Suprapubic skin (tissue), 4 donors: ENCODE data around the gene TEX29. TPM values are rescaled to one million over a fixed set of nuclear protein-coding genes. Genes with fewer than 3 reads are reported as not detected.

Experiments
- DNase-seq, 2 donors: peaks; one replicate each; pipeline ENCODE4 v3.0.0-alpha.2; 2019; ENCODE audit warnings: low spot score in 2 of 2
- H3K27ac ChIP-seq: fragments of 200-600 bp; sonication (generic); one replicate; pipeline ENCODE4 v1.5.1; 2019
- H3K27me3 ChIP-seq: fragments of 200-600 bp; sonication (generic); one replicate; pipeline ENCODE4 v1.5.1; 2019
- H3K36me3 ChIP-seq: fragments of 200-600 bp; sonication (generic); one replicate; pipeline ENCODE4 v1.5.1; 2019
- H3K4me1 ChIP-seq: fragments of 200-600 bp; sonication (generic); one replicate; pipeline ENCODE4 v1.5.1; 2019
- H3K4me3 ChIP-seq: fragments of 200-600 bp; sonication (generic); one replicate; pipeline ENCODE4 v1.5.1; 2019; ENCODE audit warnings: mild to moderate bottlenecking
- H3K9me3 ChIP-seq: fragments of 200-600 bp; sonication (generic); one replicate; pipeline ENCODE4 v1.5.1; 2019
- CTCF ChIP-seq, 2 donors: fragments of 200-600 bp in 1 of 2; fragments of 450-650 bp in 1 of 2; sonication (generic) in 1 of 2; IDR thresholded peaks; one replicate each; pipeline ENCODE4 v1.5.1; 2016 to 2019; ENCODE audit warnings: antibody characterized with exemption in 2 of 2, mild to moderate bottlenecking in 1 of 2, moderate library complexity in 1 of 2
- EP300 ChIP-seq: sonication (generic); formaldehyde crosslinking; IDR thresholded peaks from one replicate; pipeline ENCODE4 v1.6.1; 2017; ENCODE audit warnings: antibody characterized with exemption
- POLR2A ChIP-seq, 2 donors: fragments of 450-650 bp; IDR thresholded peaks; one replicate each; pipeline ENCODE4 v1.6.1; 2017; ENCODE audit warnings: antibody characterized with exemption in 2 of 2, mild to moderate bottlenecking in 2 of 2, moderate library complexity in 2 of 2
- POLR2AphosphoS5 ChIP-seq, 3 donors: sonication (generic); formaldehyde crosslinking; IDR thresholded peaks; one replicate each; pipeline ENCODE4 v1.6.1; 2017; ENCODE audit warnings: antibody characterized with exemption in 3 of 3
- WGBS: methylation state at CpG from one replicate; pipeline ENCODE4 v1.1.5; 2018; 5-methylcytosine and 5-hydroxymethylcytosine counted together
- total RNA-seq, 4 donors: library from RNA; depleted of rRNA; stranded (reverse); fragments of >200 nt; gene quantifications; one replicate each; pipeline ENCODE4 v1.1.0, GENCODE V29; 2016

Gene TEX29
- total RNA-seq, 4 donors from 2014 or later = not detected

GRCh38 chr13:111291908-111292307 is 28.5 kb upstream of the TEX29 start:
- Histone ChIP-seq H3K27ac (no peak overlapping the region), H3K27me3 (no peaks in the 10 kb centered on the region), H3K4me1 (no peaks in the 10 kb centered on the region), H3K4me3 (no peak overlapping the region), H3K9me3 (no peaks in the 10 kb centered on the region), H3K36me3 (peaks cover 89% of the 10 kb centered on the region)
- WGBS = 91% methylated on average over 14 of the region's 14 CpGs
- no peak for DNase-seq
- TF ChIP-seq CTCF (IDR thresholded peaks at IDR 0.05) (no peak), POLR2A (IDR thresholded peaks at IDR 0.05) (no peak), EP300 (no peak), POLR2AphosphoS5 (IDR thresholded peaks at IDR 0.05) (no peak)

- H3K4me1 ChIP-seq = no peaks in the 10 kb centered on the region
- H3K9me3 ChIP-seq = no peaks in the 10 kb centered on the region
- no peak for DNase-seq
- 89% methylated on average over 13 of the region's 13 CpGs for WGBS
- H3K36me3 ChIP-seq = peaks cover 88% of the 10 kb centered on the region
- H3K4me3 ChIP-seq = no peak overlapping the region
- TF ChIP-seq POLR2A (IDR thresholded peaks at IDR 0.05) (no peak), EP300 (no peak), POLR2AphosphoS5 (IDR thresholded peaks at IDR 0.05) (no peak), CTCF (IDR thresholded peaks at IDR 0.05) (no peak)
- H3K27me3 ChIP-seq = no peaks in the 10 kb centered on the region
- no peak overlapping the region for H3K27ac ChIP-seq
Measured at GRCh38 chr13:111292710-111293485, 27.5 kb upstream of the TEX29 start.

- Histone ChIP-seq H3K4me1 (no peaks in the 10 kb centered on the region), H3K36me3 (peaks cover 93% of the 10 kb centered on the region), H3K27ac (no peak overlapping the region), H3K9me3 (no peaks in the 10 kb centered on the region), H3K27me3 (no peaks in the 10 kb centered on the region), H3K4me3 (no peak overlapping the region)
- no peak for DNase-seq
- WGBS = 92% methylated on average over 9 of the region's 9 CpGs
- no peak for TF ChIP-seq POLR2AphosphoS5 (IDR thresholded peaks at IDR 0.05)
Measured at GRCh38 chr13:111295886-111296285, 24.6 kb upstream of the TEX29 start.

GRCh38 chr13:111296417-111296816 is 24.0 kb upstream of the TEX29 start:
- DNase-seq = no peak
- 78% methylated on average over 6 of the region's 6 CpGs for WGBS
- no peaks in the 10 kb centered on the region for H3K4me1 ChIP-seq
- H3K9me3 ChIP-seq = no peaks in the 10 kb centered on the region
- H3K4me3 ChIP-seq = no peak overlapping the region
- peaks cover 93% of the 10 kb centered on the region for H3K36me3 ChIP-seq
- TF ChIP-seq POLR2AphosphoS5 (IDR thresholded peaks at IDR 0.05) (no peak), POLR2A (IDR thresholded peaks at IDR 0.05) (no peak), EP300 (no peak), CTCF (IDR thresholded peaks at IDR 0.05) (no peak)
- no peak overlapping the region for H3K27ac ChIP-seq
- H3K27me3 ChIP-seq = no peaks in the 10 kb centered on the region

GRCh38 chr13:111298214-111298975 is 22.0 kb upstream of the TEX29 start:
- Histone ChIP-seq H3K9me3 (no peaks in the 10 kb centered on the region), H3K27ac (no peak overlapping the region), H3K36me3 (peaks cover 93% of the 10 kb centered on the region), H3K4me3 (no peak overlapping the region), H3K4me1 (no peaks in the 10 kb centered on the region), H3K27me3 (no peaks in the 10 kb centered on the region)
- TF ChIP-seq CTCF (IDR thresholded peaks at IDR 0.05) = no peak
- TF ChIP-seq EP300 = no peak
- TF ChIP-seq POLR2A (IDR thresholded peaks at IDR 0.05) = no peak
- TF ChIP-seq POLR2AphosphoS5 (IDR thresholded peaks at IDR 0.05) = no peak
- WGBS = 91% methylated on average over 13 of the region's 13 CpGs
- no peak for DNase-seq
